Measurements from ENCODE around the gene FGR. TPM values are rescaled to one million over a fixed set of nuclear protein-coding genes. Genes with fewer than 3 reads are reported as not detected.

FGR gene
- total and polyA plus RNA-seq, 2 experiments from 2014 or later = 0.53 to 0.56 TPM

DNA sequence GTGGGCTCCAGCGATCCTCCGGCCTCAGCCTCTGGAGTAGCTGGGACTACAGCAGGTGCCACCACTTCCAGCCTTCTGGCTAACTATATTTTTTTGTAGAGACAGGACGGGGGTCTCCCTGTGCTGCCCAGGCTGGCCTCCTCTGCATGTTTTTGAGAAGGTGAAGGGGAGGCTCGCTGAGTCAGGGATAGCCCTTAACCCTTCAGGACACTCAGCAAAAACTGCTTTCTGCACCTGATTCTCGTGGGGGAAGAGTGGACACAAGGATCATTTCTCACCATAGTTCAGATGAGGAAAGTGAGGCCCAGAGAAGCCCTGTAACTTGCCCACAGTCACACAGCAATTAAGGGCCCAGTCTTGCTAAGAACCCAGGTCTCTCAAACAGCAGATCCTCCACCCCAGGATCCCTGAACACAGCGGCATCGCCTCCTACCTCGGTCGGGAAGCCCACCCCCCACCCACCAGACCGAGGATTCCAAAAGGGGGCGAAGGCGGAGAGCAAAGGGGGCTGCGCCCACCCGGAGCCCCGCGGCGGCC is 1.3 kb downstream of the FGR start (continued):
- no peak for TF ChIP-seq ZNF462 (CRISPR knock-in tag; IDR thresholded peaks at IDR 0.05)

- Mint-ChIP-seq H3K36me3 (ENCODE audit: low read depth) (no peaks in the 10 kb centered on the region), H3K4me3 (peak overlapping the region; percentile 69; the same call in 1 of the 3 replicates), H3K27me3 (ENCODE audit: insufficient read depth, low read depth, poor library complexity) (peaks cover 37% of the 10 kb centered on the region), H3K27ac (no peak overlapping the region), H3K4me1 (peaks cover 33% of the 10 kb centered on the region), H3K9me3 (no peaks in the 10 kb centered on the region)
- DNase-seq (ENCODE audit: low spot score) = no peak
- H3K27me3 ChIP-seq (ENCODE audit: insufficient read depth) = peaks cover 43% of the 10 kb centered on the region
- peaks cover 5% of the 10 kb centered on the region for H3F3A ChIP-seq (replicated peaks; ENCODE audit: low read depth)
- no peaks in the 10 kb centered on the region for H3K36me3 ChIP-seq (ENCODE audit: insufficient read depth)
- no peak overlapping the region for H2AFZ ChIP-seq
- no peaks in the 10 kb centered on the region for H3K79me2 ChIP-seq (replicated peaks; ENCODE audit: insufficient read depth)
- H3K4me2 ChIP-seq = no peak overlapping the region
- TF ChIP-seq REST (IDR thresholded peaks at IDR 0.05; ENCODE audit: unreplicated experiment) = no peak
- no peak for TF ChIP-seq ZNF114 (CRISPR knock-in tag; IDR thresholded peaks at IDR 0.05)
- no peak for TF ChIP-seq JUNB (IDR thresholded peaks at IDR 0.05; ENCODE audit: unreplicated experiment)
- no peak for TF ChIP-seq ZNF331 (CRISPR knock-in tag; IDR thresholded peaks at IDR 0.05; ENCODE audit: low read depth)
- no peak for TF ChIP-seq ZNF462 (CRISPR knock-in tag; IDR thresholded peaks at IDR 0.05)
- no peak for TF ChIP-seq POLR2AphosphoS5 (IDR thresholded peaks at IDR 0.05; ENCODE audit: low read depth)
- no peaks in the 10 kb centered on the region for H4K20me1 ChIP-seq (replicated peaks; ENCODE audit: insufficient read depth)
- H3K4me3 ChIP-seq = no peak overlapping the region
- no peak overlapping the region for H3K27ac ChIP-seq (ENCODE audit: low read depth)
- ATAC-seq = no peak
- no peaks in the 10 kb centered on the region for H3K9me2 ChIP-seq (ENCODE audit: insufficient read depth)
- peaks cover 17% of the 10 kb centered on the region for H3K4me1 ChIP-seq (ENCODE audit: insufficient read depth)
Observed at GRCh38 chr1:27633298-27633610, 1.7 kb downstream of the FGR start.

Measured in GM23338 (cell line).